ENCODE data around the gene ABHD12. TPM values are rescaled to one million over a fixed set of nuclear protein-coding genes. Genes with fewer than 3 reads are reported as not detected.

ABHD12 gene
- total and polyA plus RNA-seq, 8 donors = 11.1 to 99.1 (median 44.0) TPM

DNA sequence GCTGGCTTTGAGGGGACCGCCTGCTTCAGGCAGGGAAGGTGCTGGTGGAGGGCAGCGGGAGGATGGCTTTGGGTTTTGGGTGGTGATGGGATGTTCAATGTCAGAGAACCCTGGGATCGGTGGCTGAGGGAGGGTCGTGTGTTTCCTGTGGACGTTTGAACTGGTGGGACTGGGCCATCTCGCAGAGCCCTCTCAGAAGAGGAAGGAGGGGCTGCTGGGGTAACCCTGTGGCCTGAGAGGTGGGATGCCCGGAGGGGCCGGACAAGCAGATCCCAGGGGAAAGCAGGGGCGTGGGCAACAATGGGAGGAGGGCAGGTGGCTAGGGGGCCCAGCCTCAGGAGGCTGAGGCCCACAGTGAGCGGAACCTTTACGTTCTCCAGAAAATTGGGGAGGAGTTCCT, 107.8 kb downstream of the ABHD12 start:
- DNase-seq = no peak
- no peak overlapping the region for H3K4me3 ChIP-seq
- peaks cover 81 to 100% (median 100%) of the 10 kb centered on the region in 4 donors for H3K36me3 ChIP-seq
- H3K27ac ChIP-seq = no peak overlapping the region
- H3K9me3 ChIP-seq = no peaks in the 10 kb centered on the region
- intact Hi-C loops (cut with DNase I; ENCODE audit: low total_unique reads) = no loop called here
- H3K4me1 ChIP-seq = peaks cover 0 to 10% (median 3%) of the 10 kb centered on the region in 4 donors
- WGBS, 5 donors = 84 to 97% (median 93%) methylated on average over 8 to 11 of the region's 11 CpGs
- TF ChIP-seq EP300 (IDR thresholded peaks at IDR 0.05) = no peak
- TF ChIP-seq, protein P1, sequence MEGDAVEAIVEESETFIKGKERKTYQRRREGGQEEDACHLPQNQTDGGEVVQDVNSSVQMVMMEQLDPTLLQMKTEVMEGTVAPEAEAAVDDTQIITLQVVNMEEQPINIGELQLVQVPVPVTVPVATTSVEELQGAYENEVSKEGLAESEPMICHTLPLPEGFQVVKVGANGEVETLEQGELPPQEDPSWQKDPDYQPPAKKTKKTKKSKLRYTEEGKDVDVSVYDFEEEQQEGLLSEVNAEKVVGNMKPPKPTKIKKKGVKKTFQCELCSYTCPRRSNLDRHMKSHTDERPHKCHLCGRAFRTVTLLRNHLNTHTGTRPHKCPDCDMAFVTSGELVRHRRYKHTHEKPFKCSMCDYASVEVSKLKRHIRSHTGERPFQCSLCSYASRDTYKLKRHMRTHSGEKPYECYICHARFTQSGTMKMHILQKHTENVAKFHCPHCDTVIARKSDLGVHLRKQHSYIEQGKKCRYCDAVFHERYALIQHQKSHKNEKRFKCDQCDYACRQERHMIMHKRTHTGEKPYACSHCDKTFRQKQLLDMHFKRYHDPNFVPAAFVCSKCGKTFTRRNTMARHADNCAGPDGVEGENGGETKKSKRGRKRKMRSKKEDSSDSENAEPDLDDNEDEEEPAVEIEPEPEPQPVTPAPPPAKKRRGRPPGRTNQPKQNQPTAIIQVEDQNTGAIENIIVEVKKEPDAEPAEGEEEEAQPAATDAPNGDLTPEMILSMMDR (IDR thresholded peaks at IDR 0.05) = no peak
- TF ChIP-seq POLR2A (IDR thresholded peaks at IDR 0.05) = no peak
- TF ChIP-seq POLR2AphosphoS5 (IDR thresholded peaks at IDR 0.05) = no peak
- H3K27me3 ChIP-seq = no peaks in the 10 kb centered on the region

DNA sequence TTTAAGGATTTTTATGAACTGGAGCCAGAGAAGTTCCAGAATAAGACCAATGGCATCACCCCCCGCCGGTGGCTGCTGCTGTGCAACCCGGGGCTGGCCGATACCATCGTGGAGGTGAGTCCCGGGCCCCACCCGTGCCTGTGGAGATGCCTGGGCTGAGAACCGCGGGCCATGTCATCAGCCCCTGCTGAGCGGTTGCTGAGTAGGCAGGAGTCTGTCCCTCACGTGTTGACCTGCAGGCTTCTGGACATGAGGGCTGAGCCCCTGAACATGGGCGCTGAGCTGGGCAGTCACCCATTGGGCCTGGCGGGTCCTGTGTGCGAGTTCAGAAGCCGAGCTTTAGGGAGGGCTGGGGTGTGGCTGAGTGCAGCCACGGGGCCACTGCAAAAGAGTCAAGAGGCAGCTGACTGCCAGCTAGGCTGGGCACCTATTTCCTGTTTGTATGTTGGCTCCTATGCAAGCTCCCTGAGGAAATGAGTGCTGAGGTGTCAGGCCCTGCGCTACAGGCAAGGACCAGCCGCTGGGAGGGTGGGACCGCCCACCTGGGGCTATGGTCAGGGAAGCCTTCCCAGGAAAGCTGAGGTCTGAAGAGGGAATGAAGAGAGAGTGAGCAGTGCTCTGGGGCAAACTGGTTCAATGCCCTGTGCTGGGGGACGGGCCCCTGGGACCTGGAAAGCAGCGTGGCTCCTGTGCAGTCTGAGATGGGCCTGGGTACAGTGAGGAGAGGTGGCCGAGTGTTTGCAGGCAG, 108.4 kb downstream of the ABHD12 start:
- intact Hi-C loops (cut with DNase I; ENCODE audit: low total_unique reads) = no loop called here
- Histone ChIP-seq H3K27me3 (no peaks in the 10 kb centered on the region), H3K9me3 (no peaks in the 10 kb centered on the region), H3K27ac (no peak overlapping the region), H3K36me3 (peaks cover 81 to 100% (median 100%) of the 10 kb centered on the region in 4 donors), H3K4me3 (no peak overlapping the region), H3K4me1 (peaks cover 0 to 10% (median 3%) of the 10 kb centered on the region in 4 donors)
- peak in 1 of 2 donors; percentile 24 for DNase-seq
- no peak for TF ChIP-seq EP300 (IDR thresholded peaks at IDR 0.05)
- 87 to 92% (median 91%) methylated on average over 20 to 22 of the region's 22 CpGs for whole genome bisulfite sequencing, 5 donors

DNA sequence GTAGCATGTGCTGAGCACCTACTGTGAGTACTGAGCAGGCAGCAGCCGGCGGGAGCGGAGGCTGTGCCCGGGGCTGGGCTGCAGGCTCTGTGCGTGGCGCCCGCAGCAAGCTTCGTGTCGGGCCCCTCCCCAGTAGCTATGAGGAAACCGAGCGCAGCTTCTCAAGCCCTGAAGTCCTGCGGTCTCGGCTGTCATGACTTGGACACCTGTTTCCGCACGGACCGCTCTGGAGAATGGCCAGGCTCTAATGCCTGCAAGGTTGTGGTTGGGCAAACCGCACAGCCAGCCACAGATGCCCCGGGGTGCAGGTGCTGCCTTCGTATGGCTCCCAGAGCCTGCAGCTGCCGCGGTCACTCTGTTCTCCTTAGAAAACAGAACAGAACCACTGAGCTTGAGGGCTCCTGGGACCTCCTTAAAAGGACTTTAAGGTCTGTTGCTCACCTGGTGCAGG, 109.1 kb downstream of the ABHD12 start:
- Histone ChIP-seq H3K4me1 (peaks cover 0 to 10% (median 3%) of the 10 kb centered on the region in 4 donors), H3K36me3 (peaks cover 81 to 100% (median 100%) of the 10 kb centered on the region in 4 donors), H3K9me3 (no peaks in the 10 kb centered on the region), H3K4me3 (no peak overlapping the region), H3K27ac (no peak overlapping the region), H3K27me3 (no peaks in the 10 kb centered on the region)
- 89 to 93% (median 93%) methylated on average over 16 to 21 of the region's 21 CpGs; no CpG with 5 or more reads in 1 of the 5 donors for WGBS, 5 donors
- peak in 1 of 2 donors; percentile 38 for DNase-seq
- TF ChIP-seq POLR2AphosphoS5 (IDR thresholded peaks at IDR 0.05) (no peak), EP300 (IDR thresholded peaks at IDR 0.05) (no peak)
- TF ChIP-seq, protein P1 (IDR thresholded peaks at IDR 0.05) = no peak
- intact Hi-C loops (cut with DNase I; ENCODE audit: low total_unique reads) = no loop called here

DNA sequence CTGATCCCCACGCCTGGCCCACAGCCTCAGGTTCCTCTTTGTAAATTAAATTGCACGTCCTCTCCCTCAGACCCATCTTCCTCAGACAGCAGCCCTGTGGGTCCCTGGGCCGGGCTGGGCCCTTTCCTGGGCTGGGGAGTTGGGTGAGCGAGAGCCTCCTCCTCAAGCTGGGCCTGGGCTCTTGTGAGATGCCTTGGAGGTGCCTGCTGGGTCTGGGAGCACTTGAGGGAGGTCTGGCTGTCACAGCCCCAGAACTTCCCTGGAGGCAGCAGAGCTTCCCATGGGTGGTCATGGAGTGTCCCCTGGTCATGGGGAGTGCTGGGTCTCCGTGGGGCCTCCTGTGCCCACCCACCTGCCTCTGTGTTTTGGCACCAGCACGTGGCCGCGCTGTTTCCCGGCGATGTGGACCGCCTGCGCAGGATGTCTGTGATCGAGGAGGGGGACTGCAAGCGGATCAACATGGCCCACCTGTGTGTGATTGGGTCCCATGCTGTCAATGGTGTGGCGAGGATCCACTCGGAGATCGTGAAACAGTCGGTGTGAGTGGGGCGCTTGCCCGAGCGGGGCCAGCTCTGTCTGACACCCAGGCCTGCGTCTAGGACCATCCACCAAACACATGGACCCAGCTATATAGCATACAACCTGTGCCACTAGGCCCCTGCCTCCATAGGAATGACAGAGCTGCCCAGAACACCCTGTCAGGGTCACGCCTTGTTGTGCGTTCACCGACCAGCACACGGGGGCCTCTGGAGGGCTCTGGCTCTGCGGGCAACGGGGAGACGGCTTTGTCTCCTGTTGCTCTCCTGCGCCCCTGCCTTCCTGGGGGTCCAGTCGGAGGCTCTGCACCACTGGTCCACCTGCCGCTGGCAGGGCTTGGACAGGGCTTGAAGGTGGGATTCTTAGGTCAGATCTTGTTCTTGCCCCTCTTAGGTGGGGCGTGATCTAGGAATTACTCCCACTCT, 109.8 kb downstream of the ABHD12 start:
- no peak overlapping the region for H3K4me3 ChIP-seq
- peaks cover 74 to 100% (median 100%) of the 10 kb centered on the region in 4 donors for H3K36me3 ChIP-seq
- peak overlapping the region in 3 of 5 donors; percentile 34 to 43 (median 34) for H3K27ac ChIP-seq
- 92 to 94% (median 93%) methylated on average over 16 to 33 of the region's 33 CpGs for WGBS, 5 donors
- TF ChIP-seq POLR2AphosphoS5 (IDR thresholded peaks at IDR 0.05) (no peak), EP300 (IDR thresholded peaks at IDR 0.05) (no peak), POLR2A (IDR thresholded peaks at IDR 0.05) (no peak)
- TF ChIP-seq, protein P1 (IDR thresholded peaks at IDR 0.05) = no peak
- intact Hi-C loops (cut with DNase I; ENCODE audit: low total_unique reads) = no loop called here
- no peaks in the 10 kb centered on the region for H3K27me3 ChIP-seq
- DNase-seq = peak in 1 of 2 donors; percentile 7
- peaks cover 0 to 10% (median 3%) of the 10 kb centered on the region in 4 donors for H3K4me1 ChIP-seq
- no peaks in the 10 kb centered on the region for H3K9me3 ChIP-seq

Measured in stomach (tissue), 9 donors.